ENCODE measurements around the gene PIANP.
A peak's percentile ranks its signal among the peaks of the same experiment; 100 is the strongest.

PIANP gene

GRCh38 chr12:6692888-6693287 lies 7.7 kb downstream of the PIANP start:
- DNase-seq (ENCODE audit: low read depth) = no peak
- Histone ChIP-seq H3K9ac (ENCODE audit: low read length) (no peak overlapping the region), H3K9me3 (ENCODE audit: control insufficient read depth, low read length) (no peaks in the 10 kb centered on the region), H3K27me3 (replicated peaks; ENCODE audit: control insufficient read depth, insufficient read depth, low read length) (no peaks in the 10 kb centered on the region), H3K4me3 (ENCODE audit: low read length) (no peak overlapping the region), H3K36me3 (ENCODE audit: control insufficient read depth, insufficient read depth, low read length, severe bottlenecking) (no peaks in the 10 kb centered on the region), H3K4me1 (ENCODE audit: control insufficient read depth, insufficient read depth, low read length) (peaks cover 22% of the 10 kb centered on the region)

GRCh38 chr12:6691473-6691872 lies 9.1 kb downstream of the PIANP start:
- Histone ChIP-seq H3K36me3 (ENCODE audit: control insufficient read depth, insufficient read depth, low read length, severe bottlenecking) (no peaks in the 10 kb centered on the region), H3K27me3 (replicated peaks; ENCODE audit: control insufficient read depth, insufficient read depth, low read length) (no peaks in the 10 kb centered on the region), H3K9me3 (ENCODE audit: control insufficient read depth, low read length) (no peaks in the 10 kb centered on the region), H3K9ac (ENCODE audit: low read length) (no peak overlapping the region), H3K4me3 (ENCODE audit: low read length) (no peak overlapping the region), H3K4me1 (ENCODE audit: control insufficient read depth, insufficient read depth, low read length) (peaks cover 36% of the 10 kb centered on the region)
- DNase-seq (ENCODE audit: low read depth) = peak; percentile 10

- peak within 1 kb of the TSS; percentile 97 for H3K4me3 ChIP-seq (ENCODE audit: low read length)
- H3K9ac ChIP-seq (ENCODE audit: low read length) = peak within 1 kb of the TSS; percentile 95
- no peaks in the 10 kb centered on the region for H3K9me3 ChIP-seq (ENCODE audit: control insufficient read depth, low read length)
- DNase-seq (ENCODE audit: low read depth) = peak; percentile 99
- peaks cover 37% of the 10 kb centered on the region for H3K4me1 ChIP-seq (ENCODE audit: control insufficient read depth, insufficient read depth, low read length)
- no peaks in the 10 kb centered on the region for H3K36me3 ChIP-seq (ENCODE audit: control insufficient read depth, insufficient read depth, low read length, severe bottlenecking)
- H3K27me3 ChIP-seq (replicated peaks; ENCODE audit: control insufficient read depth, insufficient read depth, low read length) = no peaks in the 10 kb centered on the region
Observed at GRCh38 chr12:6688999-6689882, 11.4 kb downstream of the PIANP start, which contains the start of gene ZNF384. ZNF384 (minus strand) TSS chr12:6689375; CDS start chr12:6679520, 9,855 bp downstream.

- Histone ChIP-seq H3K4me3 (ENCODE audit: low read length) (peak overlapping the region; percentile 97), H3K9ac (ENCODE audit: low read length) (peak overlapping the region; percentile 95), H3K27me3 (replicated peaks; ENCODE audit: control insufficient read depth, insufficient read depth, low read length) (no peaks in the 10 kb centered on the region), H3K4me1 (ENCODE audit: control insufficient read depth, insufficient read depth, low read length) (peaks cover 37% of the 10 kb centered on the region), H3K9me3 (ENCODE audit: control insufficient read depth, low read length) (no peaks in the 10 kb centered on the region), H3K36me3 (ENCODE audit: control insufficient read depth, insufficient read depth, low read length, severe bottlenecking) (no peaks in the 10 kb centered on the region)
- DNase-seq (ENCODE audit: low read depth) = peak; percentile 45
Observed at GRCh38 chr12:6688543-6688998, 12.0 kb downstream of the PIANP start.

- no peaks in the 10 kb centered on the region for H3K27me3 ChIP-seq (replicated peaks; ENCODE audit: control insufficient read depth, insufficient read depth, low read length)
- H3K9me3 ChIP-seq (ENCODE audit: control insufficient read depth, low read length) = no peaks in the 10 kb centered on the region
- no peak overlapping the region for H3K4me3 ChIP-seq (ENCODE audit: low read length)
- peaks cover 10% of the 10 kb centered on the region for H3K36me3 ChIP-seq (ENCODE audit: control insufficient read depth, insufficient read depth, low read length, severe bottlenecking)
- H3K4me1 ChIP-seq (ENCODE audit: control insufficient read depth, insufficient read depth, low read length) = peaks cover 30% of the 10 kb centered on the region
- no peak overlapping the region for H3K9ac ChIP-seq (ENCODE audit: low read length)
- DNase-seq (ENCODE audit: low read depth) = no peak
Observed at GRCh38 chr12:6685814-6686213, 14.8 kb downstream of the PIANP start.

- Histone ChIP-seq H3K4me3 (ENCODE audit: low read length) (no peak overlapping the region), H3K9ac (ENCODE audit: low read length) (no peak overlapping the region), H3K27me3 (replicated peaks; ENCODE audit: control insufficient read depth, insufficient read depth, low read length) (no peaks in the 10 kb centered on the region), H3K4me1 (ENCODE audit: control insufficient read depth, insufficient read depth, low read length) (peaks cover 21% of the 10 kb centered on the region), H3K36me3 (ENCODE audit: control insufficient read depth, insufficient read depth, low read length, severe bottlenecking) (peaks cover 16% of the 10 kb centered on the region), H3K9me3 (ENCODE audit: control insufficient read depth, low read length) (no peaks in the 10 kb centered on the region)
- peak; percentile 52 for DNase-seq (ENCODE audit: low read depth)
Observed at GRCh38 chr12:6684609-6685008, 16.0 kb downstream of the PIANP start.

GRCh38 chr12:6676962-6677361 lies 23.7 kb downstream of the PIANP start:
- Histone ChIP-seq H3K9ac (ENCODE audit: low read length) (no peak overlapping the region), H3K4me3 (ENCODE audit: low read length) (no peak overlapping the region), H3K4me1 (ENCODE audit: control insufficient read depth, insufficient read depth, low read length) (no peaks in the 10 kb centered on the region), H3K9me3 (ENCODE audit: control insufficient read depth, low read length) (no peaks in the 10 kb centered on the region), H3K27me3 (replicated peaks; ENCODE audit: control insufficient read depth, insufficient read depth, low read length) (no peaks in the 10 kb centered on the region), H3K36me3 (ENCODE audit: control insufficient read depth, insufficient read depth, low read length, severe bottlenecking) (peaks cover 82% of the 10 kb centered on the region)
- no peak for DNase-seq (ENCODE audit: low read depth)

GRCh38 chr12:6672143-6672542 lies 28.5 kb downstream of the PIANP start:
- H3K27me3 ChIP-seq (replicated peaks; ENCODE audit: control insufficient read depth, insufficient read depth, low read length) = no peaks in the 10 kb centered on the region
- no peak for DNase-seq (ENCODE audit: low read depth)
- no peak overlapping the region for H3K9ac ChIP-seq (ENCODE audit: low read length)
- H3K4me1 ChIP-seq (ENCODE audit: control insufficient read depth, insufficient read depth, low read length) = no peaks in the 10 kb centered on the region
- H3K36me3 ChIP-seq (ENCODE audit: control insufficient read depth, insufficient read depth, low read length, severe bottlenecking) = peaks cover 98% of the 10 kb centered on the region
- no peaks in the 10 kb centered on the region for H3K9me3 ChIP-seq (ENCODE audit: control insufficient read depth, low read length)
- H3K4me3 ChIP-seq (ENCODE audit: low read length) = no peak overlapping the region

- no peak for DNase-seq (ENCODE audit: low read depth)
- peaks cover 65% of the 10 kb centered on the region for H3K36me3 ChIP-seq (ENCODE audit: control insufficient read depth, insufficient read depth, low read length, severe bottlenecking)
Observed at GRCh38 chr12:6667559-6668210, 32.9 kb downstream of the PIANP start.

GRCh38 chr12:6666211-6666610 lies 34.4 kb downstream of the PIANP start:
- Histone ChIP-seq H3K36me3 (ENCODE audit: control insufficient read depth, insufficient read depth, low read length, severe bottlenecking) (peaks cover 50% of the 10 kb centered on the region), H3K9ac (ENCODE audit: low read length) (no peak overlapping the region)
- no peak for DNase-seq (ENCODE audit: low read depth)

More at GRCh38 chr12:6667559-6668210, 32.9 kb downstream of the PIANP start:
- Histone ChIP-seq H3K27me3 (replicated peaks; ENCODE audit: control insufficient read depth, insufficient read depth, low read length) (no peaks in the 10 kb centered on the region), H3K4me3 (ENCODE audit: low read length) (no peak overlapping the region), H3K9ac (ENCODE audit: low read length) (no peak overlapping the region), H3K9me3 (ENCODE audit: control insufficient read depth, low read length) (no peaks in the 10 kb centered on the region), H3K4me1 (ENCODE audit: control insufficient read depth, insufficient read depth, low read length) (no peaks in the 10 kb centered on the region)

GRCh38 chr12:6664902-6665301 lies 35.7 kb downstream of the PIANP start:
- Histone ChIP-seq H3K27me3 (replicated peaks; ENCODE audit: control insufficient read depth, insufficient read depth, low read length) (no peaks in the 10 kb centered on the region), H3K9ac (ENCODE audit: low read length) (no peak overlapping the region), H3K4me3 (ENCODE audit: low read length) (no peak overlapping the region), H3K4me1 (ENCODE audit: control insufficient read depth, insufficient read depth, low read length) (peaks cover 9% of the 10 kb centered on the region), H3K36me3 (ENCODE audit: control insufficient read depth, insufficient read depth, low read length, severe bottlenecking) (peaks cover 37% of the 10 kb centered on the region), H3K9me3 (ENCODE audit: control insufficient read depth, low read length) (no peaks in the 10 kb centered on the region)
- DNase-seq (ENCODE audit: low read depth) = no peak

More at GRCh38 chr12:6666211-6666610, 34.4 kb downstream of the PIANP start:
- Histone ChIP-seq H3K9me3 (ENCODE audit: control insufficient read depth, low read length) (no peaks in the 10 kb centered on the region), H3K27me3 (replicated peaks; ENCODE audit: control insufficient read depth, insufficient read depth, low read length) (no peaks in the 10 kb centered on the region), H3K4me1 (ENCODE audit: control insufficient read depth, insufficient read depth, low read length) (peaks cover 9% of the 10 kb centered on the region), H3K4me3 (ENCODE audit: low read length) (no peak overlapping the region)
